Measurements from ENCODE around the gene WIPF3. TPM values are rescaled to one million over a fixed set of nuclear protein-coding genes. Genes with fewer than 3 reads are reported as not detected.
A peak's percentile ranks its signal among the peaks of the same experiment; 100 is the strongest.

WIPF3 gene
- total and polyA plus RNA-seq, 2 donors from 2014 or later, result 3.8 to 4.5 TPM

- Histone ChIP-seq H3K4me1 (ENCODE audit: control insufficient read depth in 2 of 3, insufficient read depth in 2 of 3, low read depth in 1 of 3, low read length in 3 of 3) (peaks cover 0 to 2% (median 0%) of the 10 kb centered on the region in 3 donors), H3K27me3 (ENCODE audit: control insufficient read depth, insufficient read depth, low read length) (no peaks in the 10 kb centered on the region), H3K4me3 (ENCODE audit: low read length in 3 of 3) (no peak overlapping the region), H3K9me3 (ENCODE audit: control insufficient read depth in 2 of 3, insufficient read depth in 1 of 3, low read length in 3 of 3) (no peaks in the 10 kb centered on the region), H3K27ac (ENCODE audit: low read depth in 2 of 2, low read length in 2 of 2) (no peak overlapping the region), H3K9ac (ENCODE audit: low read length in 3 of 3) (no peak overlapping the region), H3K36me3 (ENCODE audit: control insufficient read depth in 2 of 3, insufficient read depth in 3 of 3, low read length in 3 of 3) (no peaks in the 10 kb centered on the region)
- intact Hi-C loops (cut with DNase I), result no loop called here
- FAIRE-seq (no peak), DNase-seq (peak in 3 of 5 donors; percentile 16 to 37 (median 31))
- no peak for TF ChIP-seq CTCF (IDR thresholded peaks at IDR 0.05; ENCODE audit: borderline replicate concordance, extremely low read depth, insufficient read depth)
Observed at GRCh38 chr7:29881724-29882123, 75.4 kb downstream of the WIPF3 start.

- FAIRE-seq (no peak), DNase-seq (no peak)
- no peaks in the 10 kb centered on the region for H3K9me3 ChIP-seq (ENCODE audit: control insufficient read depth in 2 of 3, insufficient read depth in 1 of 3, low read length in 3 of 3)
- peaks cover 0 to 2% (median 0%) of the 10 kb centered on the region in 3 donors for H3K4me1 ChIP-seq (ENCODE audit: control insufficient read depth in 2 of 3, insufficient read depth in 2 of 3, low read depth in 1 of 3, low read length in 3 of 3)
- intact Hi-C loops (cut with DNase I), result no loop called here
- H3K27ac ChIP-seq (ENCODE audit: low read depth in 2 of 2, low read length in 2 of 2), result no peak overlapping the region
- H3K9ac ChIP-seq (ENCODE audit: low read length in 3 of 3), result no peak overlapping the region
- no peak overlapping the region for H3K4me3 ChIP-seq (ENCODE audit: low read length in 3 of 3)
- no peaks in the 10 kb centered on the region for H3K27me3 ChIP-seq (ENCODE audit: control insufficient read depth, insufficient read depth, low read length)
- no peak for TF ChIP-seq CTCF (IDR thresholded peaks at IDR 0.05; ENCODE audit: borderline replicate concordance, extremely low read depth, insufficient read depth)
- no peaks in the 10 kb centered on the region for H3K36me3 ChIP-seq (ENCODE audit: control insufficient read depth in 2 of 3, insufficient read depth in 3 of 3, low read length in 3 of 3)
Observed at GRCh38 chr7:29882481-29882880, 76.2 kb downstream of the WIPF3 start.

GRCh38 chr7:29883462-29884398, 77.4 kb downstream of the WIPF3 start:
- DNase-seq, result peak in 4 of 5 donors; percentile 41 to 81 (median 56)
- no peaks in the 10 kb centered on the region for H3K36me3 ChIP-seq (ENCODE audit: control insufficient read depth in 2 of 3, insufficient read depth in 3 of 3, low read length in 3 of 3)
- no peaks in the 10 kb centered on the region for H3K27me3 ChIP-seq (ENCODE audit: control insufficient read depth, insufficient read depth, low read length)
- intact Hi-C loops (cut with DNase I), result no loop called here
- FAIRE-seq, result no peak
- H3K9ac ChIP-seq (ENCODE audit: low read length in 3 of 3), result no peak overlapping the region
- peak overlapping the region in 1 of 3 donors; percentile 29 for H3K4me3 ChIP-seq (ENCODE audit: low read length in 3 of 3)
- H3K4me1 ChIP-seq (ENCODE audit: control insufficient read depth in 2 of 3, insufficient read depth in 2 of 3, low read depth in 1 of 3, low read length in 3 of 3), result peaks cover 0 to 2% (median 0%) of the 10 kb centered on the region in 3 donors
- H3K27ac ChIP-seq (ENCODE audit: low read depth in 2 of 2, low read length in 2 of 2), result no peak overlapping the region
- TF ChIP-seq CTCF (IDR thresholded peaks at IDR 0.05; ENCODE audit: borderline replicate concordance, extremely low read depth, insufficient read depth), result no peak
- no peaks in the 10 kb centered on the region for H3K9me3 ChIP-seq (ENCODE audit: control insufficient read depth in 2 of 3, insufficient read depth in 1 of 3, low read length in 3 of 3)
